Measurements from ENCODE around the gene COX19.
"Not testable (repeated sequence)": the region's sequence is repeated elsewhere in the genome, so short reads cannot be mapped to it uniquely, and the experiment has no call there.

Gene COX19

DNA sequence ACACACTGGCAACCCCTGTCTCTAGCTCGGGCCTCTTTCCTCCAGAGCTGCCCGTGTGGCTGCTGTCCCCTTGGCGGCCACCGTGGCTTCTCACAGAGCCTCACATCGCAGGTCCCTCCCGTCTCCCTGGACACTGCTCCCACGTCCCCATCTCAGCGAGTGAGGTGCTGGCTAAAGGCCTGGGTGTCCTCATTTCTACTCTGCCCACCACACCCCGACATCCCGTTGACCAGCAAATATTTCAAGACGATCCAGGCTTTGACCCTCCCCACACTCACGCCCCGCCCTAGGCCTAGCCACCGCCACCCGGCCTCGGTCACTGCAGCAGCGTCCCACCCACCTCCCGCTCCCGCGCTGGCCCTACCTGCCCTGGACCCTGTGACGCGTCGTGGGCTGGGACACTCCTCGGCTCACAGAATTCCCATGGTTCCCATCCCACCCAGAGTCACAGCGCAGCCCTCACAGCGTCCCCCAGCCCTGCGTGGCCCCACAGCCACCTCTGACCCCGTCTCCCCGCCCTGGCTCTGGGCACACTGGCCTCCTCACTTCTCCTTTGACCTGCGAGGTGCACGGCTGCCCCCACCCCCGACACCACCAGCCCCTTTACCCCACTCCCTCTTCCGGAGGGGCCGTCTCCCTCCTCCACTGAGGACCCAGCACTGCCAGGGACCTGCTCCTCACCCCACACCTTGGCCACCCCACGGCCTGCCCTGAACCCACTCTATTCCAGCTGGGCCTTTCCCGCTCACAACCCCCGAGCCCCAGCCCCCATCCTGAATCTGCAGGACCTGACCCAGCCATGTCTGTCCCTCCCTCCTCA is 27.7 kb downstream of the COX19 start:
- in situ Hi-C loops (cut with MboI; ENCODE audit: low sequenced_read_pairs): no loop called here

DNA sequence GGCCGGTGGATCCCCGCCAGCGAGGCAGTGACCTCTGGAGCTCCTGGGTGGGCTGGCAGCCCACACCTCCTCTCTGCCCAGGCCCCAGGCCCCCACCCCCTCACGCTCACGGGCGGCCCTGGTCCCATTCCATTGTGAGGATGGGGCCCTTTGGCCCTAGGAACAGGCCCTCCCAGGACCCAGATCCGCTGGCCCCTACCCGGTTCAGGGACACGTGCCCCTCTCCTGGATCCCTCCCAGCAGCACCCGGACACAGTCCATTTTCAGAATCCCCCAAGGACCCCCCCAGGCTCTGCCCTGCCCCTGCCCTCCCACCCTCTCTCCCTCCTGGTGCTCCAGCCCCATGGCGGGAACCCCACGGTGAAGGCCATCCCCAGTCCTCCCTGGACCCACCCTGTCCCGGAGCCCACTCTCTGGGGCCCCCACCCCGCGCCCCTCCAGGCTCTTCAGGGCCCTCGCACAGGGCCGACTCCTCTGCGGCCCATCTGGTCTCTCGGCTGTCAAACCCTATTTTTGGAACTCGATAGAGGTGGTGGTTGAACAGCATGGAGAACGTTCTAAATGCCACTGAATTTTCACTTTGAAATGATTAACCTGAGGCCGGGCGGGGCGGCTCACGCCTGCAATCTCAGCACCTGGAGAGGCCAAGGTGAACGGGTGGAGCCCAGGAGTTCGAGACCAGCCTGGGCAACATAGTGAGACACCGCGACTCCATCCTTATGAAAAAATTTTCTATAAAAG is 28.9 kb downstream of the COX19 start:
- in situ Hi-C loops (cut with MboI; ENCODE audit: low sequenced_read_pairs): no loop called here

DNA sequence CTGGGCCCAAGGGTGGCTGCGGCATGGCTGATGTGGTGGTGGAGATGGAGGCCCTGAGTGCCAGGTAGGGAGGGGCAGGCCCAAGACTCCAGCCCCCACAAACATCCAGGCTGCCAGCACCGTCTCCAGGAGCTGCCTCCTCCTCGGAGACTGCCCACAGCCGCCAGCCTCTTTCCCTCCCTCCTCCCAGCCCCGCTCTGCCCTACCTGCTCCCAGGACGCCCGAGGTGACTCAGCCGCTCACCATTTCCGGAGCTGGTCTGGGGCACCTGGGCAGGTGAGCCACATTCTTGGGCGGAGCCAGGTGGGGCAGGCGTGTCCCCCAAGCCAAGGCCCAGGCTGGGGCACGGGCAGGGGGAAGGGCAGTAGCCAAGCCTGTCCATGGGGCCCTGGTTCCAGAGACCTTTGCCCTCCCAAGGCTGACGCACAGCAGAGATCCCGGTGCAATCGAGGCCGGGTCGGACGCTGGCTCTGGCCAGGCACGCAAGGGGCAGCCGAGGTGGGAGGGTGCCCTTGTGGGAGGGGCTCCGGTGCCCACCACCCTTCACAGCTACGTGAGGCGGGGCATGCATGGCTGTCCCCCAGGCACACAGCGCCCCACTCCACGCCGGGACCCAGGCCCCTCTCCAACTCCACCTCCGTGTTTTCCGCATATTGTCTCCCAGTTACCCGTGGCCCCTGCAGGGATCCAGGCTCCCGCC is 29.6 kb downstream of the COX19 start:
- in situ Hi-C loops (cut with MboI; ENCODE audit: low sequenced_read_pairs): no loop called here

DNA sequence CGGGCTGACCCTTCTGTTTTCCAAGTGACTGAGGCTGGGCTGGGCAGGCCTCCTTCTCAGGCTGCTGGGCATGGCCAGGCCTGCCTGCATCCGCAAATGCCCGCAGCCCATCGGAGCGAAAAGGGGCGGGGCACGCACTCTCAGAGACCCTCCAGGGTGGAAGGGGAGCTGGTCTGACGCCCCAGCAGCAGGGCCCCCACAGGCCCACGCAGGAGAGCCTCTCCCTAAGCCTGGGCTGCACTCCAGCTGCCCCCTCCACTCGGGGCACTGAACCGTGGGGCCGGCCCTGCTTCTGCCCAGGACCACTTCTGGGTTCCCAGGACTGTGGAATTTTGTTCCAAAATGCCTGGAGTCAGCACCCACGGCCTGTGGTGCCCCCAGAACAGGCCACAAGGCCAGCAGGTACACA is 30.2 kb downstream of the COX19 start:
- in situ Hi-C loops (cut with MboI; ENCODE audit: low sequenced_read_pairs): no loop called here

DNA sequence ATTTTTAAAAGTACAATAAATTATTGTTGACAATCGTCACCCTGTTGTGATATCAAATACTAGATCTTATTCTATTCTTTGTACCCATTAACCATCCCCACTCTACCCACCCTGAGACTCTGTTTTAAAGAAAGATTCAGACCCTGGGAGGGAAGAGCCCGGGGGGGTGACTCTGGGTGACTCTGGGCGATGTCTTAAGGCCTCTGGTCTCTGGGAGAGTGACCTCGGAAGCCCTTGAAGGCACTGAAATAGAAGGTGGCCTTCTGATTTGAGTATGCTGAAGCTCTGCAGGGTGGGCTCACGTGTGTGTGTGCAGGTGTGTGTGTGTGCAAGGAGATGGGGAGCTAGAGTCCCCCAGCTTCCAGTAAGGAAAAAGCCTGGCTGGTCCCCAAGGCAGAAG is 30.6 kb downstream of the COX19 start:
- in situ Hi-C loops (cut with MboI; ENCODE audit: low sequenced_read_pairs): no loop called here

DNA sequence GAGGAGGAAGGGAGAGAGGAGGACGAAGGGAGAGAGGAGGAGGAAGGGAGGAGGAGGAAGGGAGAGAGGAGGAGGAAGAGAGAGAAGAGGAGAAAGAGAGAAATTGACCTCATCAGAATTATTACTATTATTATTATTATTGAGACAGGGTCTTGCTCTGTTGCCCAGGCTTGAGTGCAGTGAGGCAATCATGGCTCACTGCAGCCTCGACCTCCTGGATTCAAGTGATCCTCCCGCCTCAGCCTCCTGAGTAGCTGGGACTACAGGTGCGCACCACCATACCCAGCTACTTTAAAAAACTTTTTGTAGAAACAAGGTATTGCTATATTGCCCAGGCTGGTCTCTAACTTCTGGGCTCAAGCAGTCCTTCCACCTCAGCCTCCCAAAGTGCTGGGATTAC is 31.6 kb downstream of the COX19 start:
- in situ Hi-C loops (cut with MboI; ENCODE audit: low sequenced_read_pairs): not testable (repeated sequence)

DNA sequence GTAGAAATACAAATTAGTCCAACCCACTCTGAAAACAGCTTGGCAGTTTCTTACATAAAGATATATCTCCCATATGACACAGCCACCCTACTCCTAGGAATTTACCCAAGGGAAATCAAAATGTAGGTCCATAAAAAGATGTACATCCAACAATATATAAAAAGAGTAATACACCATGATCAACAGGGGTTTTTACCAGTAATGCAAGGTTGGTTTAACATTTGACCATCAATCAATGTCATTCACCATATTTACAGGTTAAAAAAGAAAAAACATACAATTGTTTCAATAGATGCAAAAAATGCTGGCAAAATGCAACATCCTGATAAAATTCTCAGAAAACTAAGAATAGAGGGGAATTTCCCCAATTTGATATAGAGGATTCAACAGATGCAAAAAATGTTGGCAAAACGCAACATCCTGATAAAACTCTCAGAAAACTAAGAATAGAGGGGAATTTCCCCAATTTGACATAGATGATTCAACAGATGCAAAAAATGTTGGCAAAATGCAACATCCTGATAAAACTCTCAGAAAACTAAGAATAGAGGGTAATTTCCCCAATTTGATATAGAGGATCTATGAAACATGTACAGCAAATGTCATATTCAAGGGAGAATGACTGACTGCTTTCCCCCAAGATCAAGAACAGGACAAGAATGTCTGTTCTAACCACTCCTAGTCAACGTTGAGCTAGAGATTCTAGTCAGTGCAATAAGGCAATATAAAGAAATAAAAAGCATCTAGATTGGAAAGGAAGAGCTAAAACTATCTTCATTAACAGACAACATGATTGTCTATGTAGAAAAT is 34.5 kb downstream of the COX19 start:
- in situ Hi-C loops (cut with MboI; ENCODE audit: low sequenced_read_pairs): no loop called here

DNA sequence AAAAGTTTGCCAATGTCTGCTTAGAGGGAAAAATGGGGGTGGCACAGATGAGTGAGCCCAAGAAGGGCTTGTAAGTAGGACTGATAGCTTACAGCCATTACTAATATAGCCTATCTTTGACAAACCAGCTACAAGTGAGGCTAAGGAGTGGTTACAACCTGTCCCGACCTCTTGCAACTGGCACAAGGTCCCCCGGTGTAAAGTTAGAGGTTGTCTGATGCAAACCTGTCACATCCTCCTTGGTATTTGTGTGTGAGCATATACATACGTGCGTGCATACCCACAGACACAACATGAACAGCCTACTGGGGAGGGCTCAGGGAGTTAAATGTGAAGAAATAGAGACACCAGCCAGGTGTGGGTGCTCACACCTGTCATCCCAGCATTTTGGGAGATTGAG is 35.5 kb downstream of the COX19 start:
- in situ Hi-C loops (cut with MboI; ENCODE audit: low sequenced_read_pairs): no loop called here

DNA sequence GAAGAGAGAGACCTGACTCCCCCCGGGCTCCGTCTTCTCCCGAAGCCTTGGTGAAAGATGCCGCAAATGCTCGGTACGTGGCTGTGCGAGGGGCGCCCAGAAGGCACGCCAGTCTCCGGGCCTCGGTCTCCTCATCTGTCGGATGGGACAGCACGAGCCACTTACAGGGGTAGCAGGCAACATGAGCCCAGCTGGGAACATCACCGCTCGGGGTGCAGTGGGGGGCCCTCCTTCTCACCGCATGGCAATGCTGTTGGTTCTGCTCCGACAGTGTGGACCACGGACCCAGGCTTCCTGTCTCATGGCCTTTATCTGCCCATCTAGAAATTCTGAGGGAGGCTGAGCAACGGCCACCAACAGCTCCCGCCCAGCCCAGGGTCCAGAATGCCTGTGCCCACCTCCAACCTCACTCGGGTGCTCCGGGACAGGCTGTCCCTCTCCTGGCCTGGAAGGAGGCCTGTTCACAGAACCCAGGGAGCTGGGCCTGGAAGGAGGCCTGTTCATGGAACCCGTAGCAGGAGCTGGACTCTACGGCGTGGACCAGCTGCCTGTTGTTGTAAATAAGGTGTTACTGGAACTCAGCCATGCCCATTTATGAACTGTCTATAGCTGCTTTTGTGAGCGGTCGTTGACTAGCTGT is 36.7 kb downstream of the COX19 start:
- in situ Hi-C loops (cut with MboI; ENCODE audit: low sequenced_read_pairs): no loop called here

DNA sequence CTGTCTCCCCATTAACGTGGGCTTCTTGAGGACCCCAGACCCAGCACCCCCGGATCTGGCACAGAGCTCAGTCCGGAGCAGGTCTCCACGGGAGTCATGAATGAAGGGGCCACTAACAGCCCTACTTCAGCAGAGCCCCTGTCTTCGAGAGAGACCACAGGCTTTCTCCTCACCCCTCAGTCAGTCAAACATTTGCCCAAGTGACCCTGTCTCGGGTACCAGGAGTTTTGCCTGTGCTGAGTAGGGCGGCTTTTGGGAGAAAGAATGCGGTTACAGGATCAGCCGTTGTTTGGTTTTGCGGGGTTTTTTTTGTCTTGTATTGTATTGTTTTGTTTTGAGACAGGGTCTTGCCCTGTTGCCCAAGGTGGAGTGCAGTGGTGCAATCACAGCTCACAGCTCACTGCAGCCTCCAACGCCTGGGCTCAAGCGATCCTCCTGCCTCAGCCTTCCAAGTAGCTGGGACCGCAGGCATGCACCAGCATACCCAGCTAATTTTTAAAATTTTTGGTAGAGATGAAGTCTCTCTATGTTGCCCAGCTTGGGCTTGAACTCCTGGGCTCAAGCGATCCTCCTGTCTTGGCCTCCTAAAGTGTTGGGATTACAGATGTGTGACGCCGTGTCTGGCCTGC is 37.4 kb downstream of the COX19 start:
- in situ Hi-C loops (cut with MboI; ENCODE audit: low sequenced_read_pairs): no loop called here

DNA sequence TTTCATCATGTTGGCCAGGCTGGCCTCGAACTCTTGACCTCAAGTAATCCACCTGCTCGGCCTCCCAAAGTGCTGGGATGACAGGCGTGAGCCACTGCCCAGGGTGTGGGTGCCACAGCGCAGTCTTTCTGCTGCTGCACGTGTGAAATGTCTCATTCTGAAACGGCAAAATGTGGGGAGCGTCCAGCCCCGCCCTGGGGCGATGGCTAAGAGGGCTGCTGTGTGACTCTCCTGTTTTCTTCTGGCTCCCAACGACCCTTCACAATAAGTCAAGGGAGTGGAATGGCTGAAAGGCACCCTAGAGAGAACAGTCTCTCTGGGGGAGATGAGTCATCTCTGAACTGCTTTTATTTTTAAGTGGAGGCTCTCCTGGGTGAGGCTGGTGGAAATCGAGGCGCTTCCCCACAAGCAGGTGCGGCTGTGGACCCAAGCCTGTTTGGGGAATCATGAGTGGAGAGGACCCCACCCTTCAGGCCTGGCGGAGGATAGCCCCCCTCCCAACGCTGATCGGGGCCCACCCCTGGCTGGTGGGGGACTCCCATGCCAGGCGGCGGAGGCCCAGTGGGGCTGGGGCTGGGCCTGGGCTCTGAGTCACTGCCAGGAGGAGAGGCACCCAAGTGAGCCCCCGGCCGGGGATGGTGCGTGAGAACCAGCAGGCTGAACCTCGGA is 38.8 kb downstream of the COX19 start:
- in situ Hi-C loops (cut with MboI; ENCODE audit: low sequenced_read_pairs): no loop called here

DNA sequence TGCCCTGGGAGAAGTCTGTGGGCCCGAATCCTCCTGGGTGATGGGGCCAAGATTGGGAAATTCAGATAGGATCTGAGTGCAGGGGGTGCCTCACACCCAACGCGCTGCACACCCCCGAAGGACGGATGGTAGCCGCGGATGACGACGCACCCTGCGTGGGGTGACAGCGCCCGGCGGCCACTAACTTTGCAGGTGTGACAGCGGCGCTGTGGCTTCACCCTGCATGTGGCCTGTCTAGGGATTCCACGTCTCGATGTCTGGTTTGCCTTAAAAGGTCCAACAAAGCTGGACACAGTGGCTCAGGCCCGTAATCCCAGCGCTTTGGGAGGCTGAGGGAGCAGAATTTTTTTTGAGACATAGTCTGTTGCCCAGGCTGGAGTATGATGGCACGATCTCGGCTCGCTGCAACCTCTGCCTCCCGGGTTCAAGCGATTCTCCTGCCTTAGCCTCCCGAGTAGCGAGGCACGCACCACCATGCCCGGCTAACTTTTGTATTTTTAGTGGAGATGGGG is 39.4 kb downstream of the COX19 start:
- in situ Hi-C loops (cut with MboI; ENCODE audit: low sequenced_read_pairs): no loop called here

DNA sequence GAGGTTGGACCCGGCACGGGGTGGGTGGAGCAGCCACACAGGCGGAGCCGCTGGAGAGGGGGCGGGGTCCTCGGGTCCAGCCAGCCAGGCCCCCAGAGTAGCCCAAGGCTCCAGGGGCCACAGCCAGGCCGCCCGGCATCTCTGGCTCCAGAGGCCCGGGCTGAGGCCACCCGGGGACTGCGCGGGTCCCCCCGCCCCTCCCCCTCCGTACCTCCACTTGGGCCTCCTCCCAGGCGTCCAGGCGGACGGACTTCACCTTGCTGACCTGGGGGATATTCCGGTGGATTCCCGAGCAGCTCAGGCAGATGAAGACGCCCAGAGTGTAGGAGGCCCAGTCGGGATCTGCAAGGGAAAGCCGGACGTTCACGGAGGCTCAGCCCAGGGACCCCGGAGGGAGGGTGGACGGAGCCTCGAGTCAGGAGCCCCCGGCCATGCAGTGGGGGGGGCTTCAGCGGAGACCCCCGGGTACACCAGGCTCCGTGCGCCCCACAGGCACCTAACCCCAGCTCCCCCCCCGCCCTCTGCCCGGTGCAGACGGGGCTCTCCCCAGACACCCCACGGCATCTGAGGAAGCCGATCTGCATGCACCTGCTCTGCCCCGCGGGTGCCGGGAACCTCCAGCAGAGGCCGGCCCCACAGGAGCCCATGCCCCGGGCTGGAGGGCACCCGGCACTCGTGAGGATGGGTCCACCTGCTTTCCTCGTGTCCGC is 40.0 kb downstream of the COX19 start:
- in situ Hi-C loops (cut with MboI; ENCODE audit: low sequenced_read_pairs): no loop called here

DNA sequence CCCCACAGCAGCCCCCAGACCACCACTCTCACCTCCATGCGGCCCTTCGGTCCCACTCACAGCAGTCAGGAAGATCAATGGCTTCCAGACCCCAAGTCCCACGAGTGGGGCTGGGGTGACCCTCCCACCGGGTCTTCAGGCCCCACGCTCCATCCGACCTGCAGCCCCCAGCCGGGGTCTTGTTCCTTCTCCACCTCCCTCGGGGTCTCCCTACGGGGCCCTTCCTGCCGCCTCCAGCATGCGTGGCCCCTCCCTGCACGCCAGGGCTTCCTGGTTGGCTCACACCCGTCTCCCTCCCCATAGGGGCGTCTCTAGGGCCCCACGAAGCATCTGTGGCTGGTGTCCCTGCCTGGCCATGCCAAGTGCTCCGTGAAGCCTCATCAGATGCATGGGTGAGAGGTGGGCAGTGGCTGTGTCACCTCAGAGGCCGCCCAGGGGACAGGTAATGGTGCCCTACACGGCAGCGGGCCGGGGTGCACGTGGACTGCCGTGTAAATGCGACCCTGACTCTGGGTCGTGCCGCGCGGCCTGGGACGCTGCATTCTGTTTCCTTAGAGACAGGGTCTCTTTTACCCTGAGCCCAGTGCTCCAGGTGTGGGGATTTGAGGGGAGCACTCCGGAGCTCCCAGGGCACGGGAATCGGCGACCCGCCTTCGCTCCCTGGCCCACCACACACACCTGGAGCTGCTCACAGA is 40.7 kb downstream of the COX19 start:
- in situ Hi-C loops (cut with MboI; ENCODE audit: low sequenced_read_pairs): no loop called here

DNA sequence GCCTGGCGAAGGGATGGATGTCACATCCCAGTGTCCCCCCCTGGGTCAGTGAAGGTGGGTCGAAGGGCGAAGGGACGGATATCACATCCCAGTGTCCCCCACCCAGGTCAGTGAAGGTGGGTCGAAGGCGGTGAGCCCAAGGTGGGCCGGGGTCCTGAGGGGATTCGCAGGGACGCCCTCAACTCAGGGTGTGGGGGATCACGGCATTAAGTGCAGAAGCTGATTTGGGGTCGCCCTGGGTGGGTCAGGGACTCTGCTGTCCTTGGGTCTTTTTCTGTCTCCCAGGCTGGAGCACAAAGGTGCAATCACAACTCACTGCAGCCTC is 42.7 kb downstream of the COX19 start:
- in situ Hi-C loops (cut with MboI; ENCODE audit: low sequenced_read_pairs): no loop called here

DNA sequence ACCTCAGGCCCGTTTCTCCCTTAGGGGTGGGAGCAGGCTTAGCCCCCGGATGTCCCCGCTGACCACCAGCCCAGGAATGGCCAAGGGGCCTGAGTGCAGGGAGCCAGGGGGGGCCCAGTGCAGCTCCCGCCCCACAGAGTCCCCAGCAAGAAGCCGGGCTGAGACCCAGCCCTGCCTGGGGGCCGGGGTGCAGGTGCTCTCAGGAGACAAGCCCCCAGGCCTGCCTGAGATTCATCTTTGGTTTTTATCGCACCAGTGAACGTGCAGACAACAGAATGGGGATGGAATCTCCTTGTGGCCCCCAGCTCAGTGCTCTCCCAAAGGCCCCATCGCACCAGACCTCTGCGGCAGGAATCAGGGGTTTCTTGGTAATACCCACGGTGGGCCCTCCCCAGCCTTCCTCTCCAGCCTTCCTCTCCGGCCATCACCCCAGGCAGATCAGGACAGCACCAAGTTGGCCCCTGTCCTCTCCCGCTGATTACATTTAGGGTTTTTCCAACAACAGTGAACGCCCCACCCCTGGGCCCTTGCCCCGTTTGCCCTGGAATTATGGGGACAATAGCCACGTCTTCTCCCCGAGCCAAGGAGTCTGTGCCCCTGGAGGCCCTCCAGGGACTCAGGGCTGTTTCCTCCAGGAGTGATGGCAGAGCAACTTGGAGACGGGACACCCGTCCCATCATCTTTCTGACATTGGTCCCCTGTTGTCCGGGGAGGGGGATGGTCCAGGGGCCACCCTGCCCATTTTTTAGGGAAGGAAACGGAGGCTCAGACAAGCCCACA is 43.3 kb downstream of the COX19 start:
- in situ Hi-C loops (cut with MboI; ENCODE audit: low sequenced_read_pairs): no loop called here

DNA sequence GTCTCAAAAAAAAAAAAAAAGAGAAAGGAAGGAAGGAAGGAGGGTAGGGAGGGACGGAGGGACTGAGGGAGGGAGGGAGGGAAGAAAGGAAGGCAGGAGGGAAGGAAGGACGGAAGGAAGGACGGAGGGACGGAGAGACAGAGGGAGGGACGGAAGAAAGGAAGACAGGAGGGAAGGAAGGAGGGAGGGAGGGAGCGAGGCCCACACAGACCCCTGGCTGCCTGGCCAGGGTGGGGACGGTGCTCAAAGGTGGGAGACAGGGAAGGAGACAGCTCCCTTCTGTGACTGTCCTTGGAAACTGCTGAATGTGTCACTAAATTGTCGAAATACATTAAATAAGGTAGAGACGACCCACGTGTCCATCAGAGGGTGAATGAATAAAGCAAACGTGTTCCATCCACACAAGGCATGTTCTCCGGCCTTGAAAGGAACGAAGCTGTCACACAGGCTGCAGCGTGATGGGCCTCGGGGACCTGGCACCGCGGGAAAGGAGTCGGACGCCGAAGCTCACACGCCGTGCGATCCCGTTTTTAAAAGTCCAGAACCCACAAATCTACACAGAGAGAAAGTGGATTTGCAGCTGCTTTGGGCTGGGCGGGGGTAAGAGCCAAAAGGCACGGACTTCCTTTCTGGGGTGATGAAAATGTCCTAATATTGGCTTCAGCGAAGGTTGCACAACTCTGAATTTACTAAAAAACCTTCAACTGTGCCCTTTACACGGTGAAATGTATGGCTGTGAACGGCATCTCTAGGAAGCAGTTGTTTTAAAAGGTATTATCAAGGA is 44.2 kb downstream of the COX19 start:
- in situ Hi-C loops (cut with MboI; ENCODE audit: low sequenced_read_pairs): no loop called here

Measured in HL-60/S4 (cell line).